Ramos (cell line): ENCODE data around the gene HCN3.
"Not testable (repeated sequence)": the region's sequence is repeated elsewhere in the genome, so short reads cannot be mapped to it uniquely, and the experiment has no call there.

Experiments
- in situ Hi-C: fragments of 300-500 bp; cut with MboI; formaldehyde crosslinking; loops from one replicate; pipeline ENCODE4 v1.14.3; 2022; ENCODE audit warnings: low sequenced_read_pairs; ENCODE audit not compliant: unreplicated experiment

Gene HCN3

GRCh38 chr1:155279268-155279667, 2.0 kb downstream of the HCN3 start:
- in situ Hi-C loops = no loop called here

- in situ Hi-C loops = no loop called here
Measured at GRCh38 chr1:155282488-155283091, 5.3 kb downstream of the HCN3 start.

DNA sequence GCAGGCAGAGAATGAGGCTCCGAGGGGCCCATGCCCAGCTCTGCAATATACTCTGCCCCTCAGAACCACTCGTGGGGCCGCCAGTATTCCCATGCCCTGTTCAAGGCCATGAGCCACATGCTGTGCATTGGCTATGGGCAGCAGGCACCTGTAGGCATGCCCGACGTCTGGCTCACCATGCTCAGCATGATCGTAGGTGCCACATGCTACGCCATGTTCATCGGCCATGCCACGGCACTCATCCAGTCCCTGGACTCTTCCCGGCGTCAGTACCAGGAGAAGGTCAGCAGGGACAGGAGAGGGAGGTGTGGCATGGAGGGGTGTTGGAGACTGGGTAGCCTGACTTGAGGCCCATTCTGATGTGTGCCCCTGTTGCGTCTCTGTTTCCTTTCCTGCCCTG, 7.2 kb downstream of the HCN3 start:
- in situ Hi-C loops = no loop called here

GRCh38 chr1:155285063-155285462, 7.8 kb downstream of the HCN3 start:
- in situ Hi-C loops = no loop called here

DNA sequence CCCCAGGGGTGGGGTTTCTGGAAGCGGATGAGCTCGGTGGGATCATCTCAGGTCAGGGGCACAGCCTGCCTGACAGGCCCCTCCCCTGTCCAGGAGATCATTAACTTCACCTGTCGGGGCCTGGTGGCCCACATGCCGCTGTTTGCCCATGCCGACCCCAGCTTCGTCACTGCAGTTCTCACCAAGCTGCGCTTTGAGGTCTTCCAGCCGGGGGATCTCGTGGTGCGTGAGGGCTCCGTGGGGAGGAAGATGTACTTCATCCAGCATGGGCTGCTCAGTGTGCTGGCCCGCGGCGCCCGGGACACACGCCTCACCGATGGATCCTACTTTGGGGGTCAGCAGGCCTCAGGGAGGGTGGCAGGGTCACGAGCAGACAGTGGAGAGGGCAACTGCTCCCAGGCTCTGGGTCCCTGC, 8.4 kb downstream of the HCN3 start:
- in situ Hi-C loops = no loop called here

GRCh38 chr1:155286544-155286943, 9.3 kb downstream of the HCN3 start:
- in situ Hi-C loops = no loop called here

DNA sequence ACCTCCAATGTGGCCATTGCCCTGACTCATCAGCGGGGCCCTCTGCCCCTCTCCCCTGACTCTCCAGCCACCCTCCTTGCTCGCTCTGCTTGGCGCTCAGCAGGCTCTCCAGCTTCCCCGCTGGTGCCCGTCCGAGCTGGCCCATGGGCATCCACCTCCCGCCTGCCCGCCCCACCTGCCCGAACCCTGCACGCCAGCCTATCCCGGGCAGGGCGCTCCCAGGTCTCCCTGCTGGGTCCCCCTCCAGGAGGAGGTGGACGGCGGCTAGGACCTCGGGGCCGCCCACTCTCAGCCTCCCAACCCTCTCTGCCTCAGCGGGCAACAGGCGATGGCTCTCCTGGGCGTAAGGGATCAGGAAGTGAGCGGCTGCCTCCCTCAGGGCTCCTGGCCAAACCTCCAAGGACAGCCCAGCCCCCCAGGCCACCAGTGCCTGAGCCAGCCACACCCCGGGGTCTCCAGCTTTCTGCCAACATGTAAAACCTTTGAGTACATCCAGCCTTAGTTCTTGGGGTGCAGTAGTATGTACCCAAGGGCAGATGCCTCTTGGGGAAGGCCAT, 10.8 kb downstream of the HCN3 start:
- in situ Hi-C loops = no loop called here

GRCh38 chr1:155291006-155291405, 13.7 kb downstream of the HCN3 start:
- in situ Hi-C loops = not testable (repeated sequence)

DNA sequence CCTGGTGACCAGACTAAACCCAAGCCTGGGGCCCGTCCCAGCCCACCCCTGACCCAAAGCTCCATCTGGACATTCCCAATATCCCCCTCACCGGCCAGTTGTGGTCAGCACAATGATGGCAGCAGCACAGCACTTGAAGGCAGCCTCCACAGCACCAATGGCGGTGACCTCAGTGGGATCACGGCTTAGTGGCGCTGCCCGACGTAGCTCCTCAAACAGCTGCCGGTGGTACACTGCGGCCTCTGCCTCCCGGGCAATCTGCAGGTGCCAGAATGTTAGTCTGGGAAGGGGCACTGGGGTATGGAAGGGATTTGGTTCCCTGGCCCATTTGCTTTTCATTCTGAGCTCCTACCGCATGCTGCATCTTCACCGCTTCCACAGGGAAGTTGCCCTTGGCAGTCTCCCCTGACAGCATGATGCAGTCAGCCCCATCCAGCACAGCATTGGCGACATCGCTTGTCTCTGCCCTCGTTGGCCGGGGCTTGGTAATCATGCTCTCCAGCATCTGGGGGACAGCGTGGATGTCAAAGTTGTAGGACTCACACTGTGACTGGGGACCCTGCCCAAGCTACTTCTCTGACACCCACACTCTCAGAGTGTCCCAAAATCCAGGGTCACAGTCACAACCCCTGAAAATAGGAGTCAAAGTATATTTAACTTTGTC, 16.0 kb downstream of the HCN3 start:
- in situ Hi-C loops = no loop called here

DNA sequence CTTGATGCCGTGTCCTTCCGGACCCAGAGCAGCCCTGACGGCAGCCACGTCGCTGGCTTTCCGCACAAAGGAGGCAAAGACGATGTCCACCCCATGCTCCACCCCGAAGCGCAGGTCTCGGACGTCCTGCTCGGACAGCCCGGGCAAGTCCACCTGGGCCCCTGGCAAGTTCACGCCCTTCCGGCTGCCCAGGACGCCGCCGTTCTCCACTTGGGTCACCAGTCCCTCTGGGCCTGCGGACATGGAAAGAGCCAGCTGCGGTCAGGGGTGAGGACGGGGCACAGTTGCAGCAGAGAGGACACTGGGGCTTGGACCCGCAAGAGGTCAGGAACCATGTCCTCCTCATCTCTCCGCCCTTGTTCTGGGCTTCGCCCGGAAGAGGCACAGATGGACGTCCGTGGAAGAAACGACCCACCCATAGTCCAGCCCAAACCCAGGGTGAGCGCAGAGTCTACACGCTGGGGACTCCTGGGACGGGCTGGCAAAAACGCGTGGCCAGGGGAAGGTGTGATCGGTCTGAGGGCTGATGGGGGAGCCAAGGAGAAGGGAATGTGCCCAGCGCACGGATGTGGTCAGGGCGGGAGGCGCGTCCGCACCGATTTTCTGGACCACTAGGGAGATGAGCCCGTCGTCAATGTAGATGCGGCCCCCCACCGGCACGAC, 17.4 kb downstream of the HCN3 start:
- in situ Hi-C loops = no loop called here

- in situ Hi-C loops = no loop called here
Measured at GRCh38 chr1:155295183-155295941, 18.1 kb downstream of the HCN3 start.

- in situ Hi-C loops = no loop called here
Measured at GRCh38 chr1:155295942-155296267, 18.6 kb downstream of the HCN3 start.

GRCh38 chr1:155296661-155297060, 19.4 kb downstream of the HCN3 start:
- in situ Hi-C loops = no loop called here

DNA sequence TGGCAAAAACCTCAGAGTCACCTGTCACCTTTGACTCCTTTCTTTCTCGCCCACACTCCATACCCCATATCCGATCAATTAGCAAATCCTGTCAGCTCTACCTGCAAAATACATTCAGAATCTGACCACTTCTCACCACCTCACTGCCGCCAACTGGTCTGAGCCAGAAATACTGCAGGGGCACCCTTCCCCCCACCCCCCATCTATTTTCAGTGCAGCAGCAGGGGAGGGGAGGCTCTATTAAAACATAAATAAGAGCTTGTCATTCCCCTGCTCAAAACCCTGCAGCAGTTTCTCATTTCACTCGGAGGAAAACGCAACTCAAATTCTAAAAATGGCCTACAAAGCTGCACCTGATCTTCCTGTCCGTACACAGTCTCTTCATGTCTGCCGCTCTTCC, 20.1 kb downstream of the HCN3 start:
- in situ Hi-C loops = no loop called here

GRCh38 chr1:155300024-155300423, 22.8 kb downstream of the HCN3 start:
- in situ Hi-C loops = no loop called here

- in situ Hi-C loops = no loop called here
Measured at GRCh38 chr1:155300553-155301329, 23.5 kb downstream of the HCN3 start.

GRCh38 chr1:155301342-155301841, 24.1 kb downstream of the HCN3 start, which contains the start of gene PKLR:
Gene PKLR, minus strand, starts transcription at chr1:155301438. Its CDS starts 43 bp downstream, at chr1:155301395.
- in situ Hi-C loops = no loop called here

- in situ Hi-C loops = no loop called here
Measured at GRCh38 chr1:155304558-155305063, 27.3 kb downstream of the HCN3 start.

DNA sequence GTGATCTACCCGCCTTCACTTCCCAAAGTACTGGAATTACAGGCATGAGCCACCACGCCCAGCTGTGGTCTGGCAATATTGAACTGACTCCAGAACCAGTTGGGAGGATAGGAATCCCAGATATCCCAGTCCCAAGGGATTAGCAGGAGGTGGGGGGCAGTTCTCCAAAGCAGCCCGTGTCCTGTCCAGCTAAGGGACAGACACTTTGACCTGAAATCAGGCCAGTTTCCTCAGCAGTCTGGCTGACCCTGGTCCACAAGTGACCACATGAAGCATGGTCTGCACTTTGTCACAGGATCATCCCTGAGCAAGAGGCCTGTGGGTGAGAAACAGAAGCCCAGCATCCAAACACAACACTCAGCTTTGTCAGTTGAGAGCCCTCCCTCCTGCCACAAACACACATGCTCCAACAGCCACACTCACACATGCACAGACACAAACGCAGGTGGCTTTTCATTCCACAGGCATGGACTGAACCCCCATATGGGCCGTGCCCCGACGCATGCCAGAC, 28.7 kb downstream of the HCN3 start:
- in situ Hi-C loops = no loop called here
